ENCODE data around the gene UMAD1.

- TF ChIP-seq CTCF (IDR thresholded peaks at IDR 0.05) (no peak), POLR2A (IDR thresholded peaks at IDR 0.05) (no peak)
Measured at GRCh38 chr7:7740037-7740355, 99.4 kb downstream of the UMAD1 start.
